Sigmoid colon (tissue), 4 donors: ENCODE measurements around the gene PIK3R1.

Source experiments
- POLR2A ChIP-seq, 2 donors: fragments of 450-650 bp; IDR thresholded peaks; one replicate each; pipeline ENCODE4 v1.6.1; 2016; ENCODE audit warnings: antibody characterized with exemption in 2 of 2, mild to moderate bottlenecking in 2 of 2, moderate library complexity in 2 of 2
- POLR2AphosphoS5 ChIP-seq, 4 donors: sonication (generic); formaldehyde crosslinking; IDR thresholded peaks; one replicate each; pipeline ENCODE4 v1.6.1; 2017; ENCODE audit warnings: antibody characterized with exemption in 4 of 4
- TF ChIP-seq, protein P1 (sequence below), 4 experiments: fragments of 450-650 bp in 3 of 4; fragments of 200-600 bp in 1 of 4; IDR thresholded peaks; one replicate each; pipeline ENCODE4 v1.5.1; 2016 to 2019; ENCODE audit warnings: antibody characterized with exemption in 4 of 4, mild to moderate bottlenecking in 3 of 4, moderate library complexity in 2 of 4

DNA sequence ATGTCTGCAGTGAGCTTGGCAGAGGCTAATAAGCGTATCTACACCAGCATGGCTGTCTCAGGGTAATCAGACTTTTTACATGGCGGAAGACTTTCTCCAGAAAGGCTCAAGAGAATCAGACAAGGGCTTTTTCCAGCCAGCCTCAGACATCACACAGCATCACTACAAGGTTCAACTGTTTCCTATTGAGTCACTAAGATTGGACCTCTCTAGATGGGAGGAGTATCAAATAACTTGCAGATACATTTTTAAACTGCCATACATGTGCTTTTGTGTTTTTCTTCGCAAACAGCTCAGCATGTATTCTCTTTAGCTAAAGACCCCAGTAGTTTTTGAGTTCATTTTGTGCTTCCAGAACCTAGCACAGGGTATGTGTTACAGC, 22.9 kb upstream of the PIK3R1 start:
- TF ChIP-seq, protein P1, sequence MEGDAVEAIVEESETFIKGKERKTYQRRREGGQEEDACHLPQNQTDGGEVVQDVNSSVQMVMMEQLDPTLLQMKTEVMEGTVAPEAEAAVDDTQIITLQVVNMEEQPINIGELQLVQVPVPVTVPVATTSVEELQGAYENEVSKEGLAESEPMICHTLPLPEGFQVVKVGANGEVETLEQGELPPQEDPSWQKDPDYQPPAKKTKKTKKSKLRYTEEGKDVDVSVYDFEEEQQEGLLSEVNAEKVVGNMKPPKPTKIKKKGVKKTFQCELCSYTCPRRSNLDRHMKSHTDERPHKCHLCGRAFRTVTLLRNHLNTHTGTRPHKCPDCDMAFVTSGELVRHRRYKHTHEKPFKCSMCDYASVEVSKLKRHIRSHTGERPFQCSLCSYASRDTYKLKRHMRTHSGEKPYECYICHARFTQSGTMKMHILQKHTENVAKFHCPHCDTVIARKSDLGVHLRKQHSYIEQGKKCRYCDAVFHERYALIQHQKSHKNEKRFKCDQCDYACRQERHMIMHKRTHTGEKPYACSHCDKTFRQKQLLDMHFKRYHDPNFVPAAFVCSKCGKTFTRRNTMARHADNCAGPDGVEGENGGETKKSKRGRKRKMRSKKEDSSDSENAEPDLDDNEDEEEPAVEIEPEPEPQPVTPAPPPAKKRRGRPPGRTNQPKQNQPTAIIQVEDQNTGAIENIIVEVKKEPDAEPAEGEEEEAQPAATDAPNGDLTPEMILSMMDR (IDR thresholded peaks at IDR 0.05): no peak
- no peak for TF ChIP-seq POLR2AphosphoS5 (IDR thresholded peaks at IDR 0.05)
- no peak for TF ChIP-seq POLR2A (IDR thresholded peaks at IDR 0.05)
